IPS-15b (cell line): ENCODE data around the gene AHSG.
"Not testable (repeated sequence)": the region's sequence is repeated elsewhere in the genome, so short reads cannot be mapped to it uniquely, and the experiment has no call there.

Experiments used
- H3K27me3 ChIP-seq: one replicate; pipeline ENCODE4 v1.6.1; 2013; ENCODE audit warnings: low read length; ENCODE audit not compliant: control insufficient read depth, insufficient read depth
- H3K36me3 ChIP-seq: one replicate; pipeline ENCODE4 v1.6.1; 2013; ENCODE audit warnings: low read length; ENCODE audit not compliant: control insufficient read depth, insufficient read depth
- H3K4me1 ChIP-seq: one replicate; pipeline ENCODE4 v1.6.1; 2013; ENCODE audit warnings: mild to moderate bottlenecking, low read length; ENCODE audit not compliant: control insufficient read depth, insufficient read depth
- H3K4me3 ChIP-seq: one replicate; pipeline ENCODE4 v1.5.1; 2013; ENCODE audit warnings: low read depth, low read length
- H3K9ac ChIP-seq: one replicate; pipeline ENCODE4 v1.6.1; 2013; ENCODE audit warnings: low read depth, mild to moderate bottlenecking, low read length
- H3K9me3 ChIP-seq: one replicate; pipeline ENCODE4 v1.6.1; 2013; ENCODE audit warnings: mild to moderate bottlenecking, low read length; ENCODE audit not compliant: control insufficient read depth, insufficient read depth

Gene AHSG

DNA sequence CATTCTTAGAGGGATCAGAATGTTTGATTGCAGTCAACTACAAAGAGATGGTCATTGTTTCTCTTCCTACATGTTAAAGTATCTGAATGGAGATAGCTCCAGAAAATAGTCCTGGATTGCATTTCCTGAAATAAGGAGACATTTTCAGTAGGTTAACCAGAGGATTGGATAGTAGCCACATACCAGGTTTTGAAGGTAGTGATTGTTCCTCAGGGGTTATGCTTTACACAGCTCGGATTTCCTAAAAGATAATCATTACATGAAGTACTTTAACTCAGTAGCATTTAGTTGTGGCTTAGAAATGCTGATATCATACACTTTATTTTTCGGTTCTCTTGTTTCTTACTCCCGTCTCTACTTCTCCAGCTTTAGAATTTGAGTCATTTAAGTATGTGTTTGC is 32.1 kb upstream of the AHSG start:
- Histone ChIP-seq H3K27me3 (no peaks in the 10 kb centered on the region), H3K9me3 (no peaks in the 10 kb centered on the region), H3K4me3 (no peak overlapping the region), H3K36me3 (peaks cover 14% of the 10 kb centered on the region), H3K4me1 (peaks cover 2% of the 10 kb centered on the region), H3K9ac (no peak overlapping the region)

DNA sequence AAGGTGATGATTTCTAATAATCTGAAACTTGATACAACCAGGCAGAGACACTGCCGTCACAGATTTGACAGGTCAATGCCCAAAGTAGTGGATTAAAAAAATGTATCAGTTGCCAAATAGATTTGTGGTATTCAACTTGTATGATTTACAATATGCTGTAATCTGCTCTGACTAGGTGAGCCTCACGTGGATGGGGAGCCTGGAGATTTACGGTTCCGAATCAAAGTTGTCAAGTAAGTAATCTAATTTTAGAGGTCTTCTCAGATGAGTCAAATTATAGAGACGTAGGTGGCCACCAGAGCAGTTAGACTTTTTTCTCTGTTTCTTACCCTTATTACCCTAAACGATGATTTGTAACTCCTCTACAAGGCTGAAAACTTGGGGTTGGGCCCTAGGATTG is 30.3 kb upstream of the AHSG start:
- no peaks in the 10 kb centered on the region for H3K9me3 ChIP-seq
- H3K36me3 ChIP-seq, result peaks cover 10% of the 10 kb centered on the region
- H3K4me3 ChIP-seq, result no peak overlapping the region
- peaks cover 2% of the 10 kb centered on the region for H3K4me1 ChIP-seq
- H3K27me3 ChIP-seq, result no peaks in the 10 kb centered on the region
- no peak overlapping the region for H3K9ac ChIP-seq

DNA sequence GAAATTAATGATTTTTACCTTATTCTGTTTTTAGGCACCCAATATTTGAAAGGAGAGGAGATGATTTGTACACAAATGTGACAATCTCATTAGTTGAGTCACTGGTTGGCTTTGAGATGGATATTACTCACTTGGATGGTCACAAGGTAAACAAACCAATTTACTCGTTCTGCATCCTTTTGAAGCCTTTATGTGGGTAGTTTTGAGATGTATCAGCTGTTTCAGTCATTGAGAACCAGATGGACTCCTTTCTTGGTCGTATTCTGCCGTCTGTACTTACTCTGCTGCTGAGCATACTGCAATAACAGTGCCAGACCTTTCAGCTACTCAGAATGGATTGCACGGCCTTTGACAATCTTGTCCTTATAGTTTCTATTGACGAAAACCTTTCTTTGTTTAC is 29.0 kb upstream of the AHSG start:
- Histone ChIP-seq H3K4me1 (peaks cover 2% of the 10 kb centered on the region), H3K9me3 (no peaks in the 10 kb centered on the region), H3K4me3 (no peak overlapping the region), H3K27me3 (no peaks in the 10 kb centered on the region), H3K36me3 (peaks cover 10% of the 10 kb centered on the region), H3K9ac (no peak overlapping the region)

DNA sequence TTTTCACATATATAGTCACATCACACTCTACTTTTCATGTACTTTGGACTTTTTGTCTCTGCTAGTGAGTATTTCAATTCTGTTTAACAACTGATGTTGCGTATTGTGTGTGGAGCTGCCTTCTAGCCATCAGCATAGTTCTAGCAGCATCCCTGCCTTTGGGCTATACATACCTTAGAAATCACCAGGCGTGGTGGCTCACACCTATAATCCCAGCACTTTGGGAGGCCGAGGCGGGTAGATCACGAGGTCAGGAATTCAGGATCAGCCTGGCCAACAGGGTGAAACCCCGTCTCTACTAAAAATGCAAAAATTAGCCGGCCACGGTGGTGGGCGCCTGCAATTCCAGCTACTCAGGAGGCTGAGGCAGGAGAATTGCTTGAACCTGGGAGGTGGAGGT is 26.6 kb upstream of the AHSG start:
- not testable (repeated sequence) for H3K27me3 ChIP-seq, H3K9ac ChIP-seq, H3K36me3 ChIP-seq, H3K9me3 ChIP-seq, H3K4me1 ChIP-seq, H3K4me3 ChIP-seq

DNA sequence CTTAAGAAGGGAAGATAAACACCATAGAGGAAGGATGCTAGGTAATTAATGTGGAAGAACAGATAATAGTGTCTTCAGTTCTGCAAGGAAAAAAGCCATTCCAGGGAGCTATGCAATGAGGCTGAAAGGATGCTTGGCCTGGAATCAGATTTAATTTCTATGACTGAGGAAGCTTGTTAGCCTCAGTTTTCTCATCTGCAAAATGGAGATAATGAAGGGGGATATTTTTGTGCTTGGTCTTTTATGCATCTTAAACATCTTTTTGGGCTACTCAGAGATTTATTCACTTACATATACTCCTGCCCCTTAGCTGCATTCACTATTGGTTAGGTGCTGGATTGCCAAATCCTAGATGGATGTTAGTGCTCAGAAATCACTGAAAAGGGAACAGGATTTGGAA is 25.7 kb upstream of the AHSG start:
- Histone ChIP-seq H3K9me3 (no peaks in the 10 kb centered on the region), H3K36me3 (peaks cover 7% of the 10 kb centered on the region), H3K4me1 (peaks cover 2% of the 10 kb centered on the region), H3K27me3 (no peaks in the 10 kb centered on the region), H3K9ac (no peak overlapping the region), H3K4me3 (no peak overlapping the region)

DNA sequence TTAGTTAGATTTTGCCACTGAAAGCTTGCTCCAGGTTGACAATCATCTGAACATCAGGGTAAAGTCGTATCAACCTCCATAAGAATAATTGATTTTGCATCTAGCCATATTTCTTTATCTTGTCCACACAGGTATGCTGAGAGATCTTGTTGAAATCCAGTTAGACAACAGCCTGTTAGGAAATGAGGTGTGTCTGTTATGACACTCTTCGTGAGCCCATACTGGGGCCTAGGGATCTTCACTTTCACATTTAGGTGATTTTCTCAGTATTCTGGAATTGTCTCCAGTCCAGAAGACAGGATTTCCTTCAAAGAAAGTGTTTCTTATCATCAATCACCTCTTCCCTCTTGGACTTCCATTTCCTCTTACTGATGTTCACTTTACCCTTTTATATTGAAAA is 24.2 kb upstream of the AHSG start:
- peaks cover 2% of the 10 kb centered on the region for H3K4me1 ChIP-seq
- no peaks in the 10 kb centered on the region for H3K27me3 ChIP-seq
- H3K9me3 ChIP-seq, result no peaks in the 10 kb centered on the region
- peaks cover 6% of the 10 kb centered on the region for H3K36me3 ChIP-seq
- H3K4me3 ChIP-seq, result no peak overlapping the region
- no peak overlapping the region for H3K9ac ChIP-seq

DNA sequence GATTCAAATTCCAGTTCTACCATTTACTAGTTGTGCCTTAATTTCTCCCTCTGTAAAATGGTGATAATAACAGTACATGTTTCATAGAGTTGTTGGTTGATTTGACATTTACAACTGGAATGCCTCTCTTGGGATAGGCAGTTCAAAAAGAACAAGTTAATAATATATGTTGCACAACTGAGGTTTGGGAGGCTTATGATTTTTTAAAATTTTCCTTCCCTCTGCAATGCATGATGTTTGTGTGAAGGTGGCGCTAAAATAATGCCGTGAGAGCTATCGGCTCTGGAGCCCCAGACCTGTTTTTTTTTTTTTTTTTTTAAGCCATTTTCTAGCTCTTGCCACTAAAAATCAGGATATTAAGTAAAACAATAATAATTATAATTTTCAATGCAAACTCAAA is 23.7 kb upstream of the AHSG start:
- Histone ChIP-seq H3K9me3 (no peaks in the 10 kb centered on the region), H3K9ac (no peak overlapping the region), H3K4me3 (no peak overlapping the region), H3K4me1 (no peaks in the 10 kb centered on the region), H3K27me3 (no peaks in the 10 kb centered on the region), H3K36me3 (peaks cover 3% of the 10 kb centered on the region)

DNA sequence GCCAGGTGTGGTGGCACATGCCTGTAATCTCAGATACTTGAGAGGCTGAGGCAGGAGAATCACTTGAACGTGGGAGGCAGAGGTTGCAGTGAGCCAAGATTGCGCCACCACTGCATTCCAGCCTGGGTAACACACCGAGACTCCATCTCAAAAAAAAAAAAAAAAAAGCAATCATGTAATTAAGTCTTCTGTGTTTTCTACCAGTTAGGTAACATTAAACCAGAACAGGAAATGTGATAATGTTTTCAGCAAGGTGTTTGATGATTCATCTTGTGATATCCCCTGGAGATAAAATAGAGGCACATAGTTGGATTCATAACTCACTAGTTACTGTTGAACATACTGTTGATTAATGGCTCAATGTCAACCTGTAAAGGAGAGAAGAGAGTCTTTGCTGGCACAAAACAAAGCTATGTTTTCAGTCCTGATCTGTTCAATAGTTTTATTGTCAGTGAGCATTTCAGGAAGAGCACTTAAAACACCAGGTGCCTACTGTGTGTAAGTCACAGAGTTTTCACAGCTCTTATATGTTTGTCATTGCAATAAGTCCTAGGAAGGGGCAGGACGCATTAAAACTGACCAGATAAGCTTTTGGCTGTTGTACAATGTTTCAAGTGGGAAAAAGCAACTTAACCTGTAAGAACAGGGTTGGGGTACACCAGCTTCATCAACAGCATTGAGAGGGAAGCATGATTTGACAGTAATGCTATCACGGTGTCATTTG is 22.8 kb upstream of the AHSG start:
- H3K9me3 ChIP-seq, result no peaks in the 10 kb centered on the region
- peaks cover 2% of the 10 kb centered on the region for H3K4me1 ChIP-seq
- no peaks in the 10 kb centered on the region for H3K27me3 ChIP-seq
- H3K36me3 ChIP-seq, result peaks cover under 1% of the 10 kb centered on the region
- H3K4me3 ChIP-seq, result no peak overlapping the region
- no peak overlapping the region for H3K9ac ChIP-seq

DNA sequence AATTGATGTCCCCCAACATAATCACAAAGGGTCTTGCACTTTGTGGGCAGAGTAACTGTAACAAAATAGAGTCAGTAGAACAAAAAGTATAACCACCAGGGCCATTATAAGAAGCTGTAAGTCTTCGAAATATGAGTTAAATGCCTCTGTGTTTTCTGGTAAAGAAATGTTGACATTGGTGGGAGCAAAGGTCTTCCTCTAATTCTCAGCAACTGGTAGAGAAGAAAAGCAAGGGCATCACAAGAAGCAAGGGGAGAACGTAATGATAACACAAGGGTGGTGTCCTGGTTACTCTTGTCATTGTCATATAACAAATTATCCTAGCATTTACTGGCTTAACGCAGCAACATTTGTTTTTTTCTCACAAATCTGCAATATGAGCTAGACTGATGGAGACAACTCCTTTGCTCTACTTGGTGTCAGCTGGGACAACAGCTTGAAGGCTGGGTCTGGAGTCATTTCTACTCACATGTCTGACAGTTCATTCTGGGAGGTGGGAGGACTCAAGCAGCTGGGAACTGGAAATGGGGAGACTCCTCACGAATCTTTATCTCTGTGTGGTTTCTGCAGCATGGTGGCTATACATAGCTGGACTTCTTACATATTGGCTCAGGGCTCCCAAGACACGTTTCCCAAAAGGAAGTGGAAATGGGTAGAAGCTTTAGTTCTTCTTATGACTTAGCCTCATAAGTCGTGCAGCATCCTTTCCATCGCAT is 22.1 kb upstream of the AHSG start:
- Histone ChIP-seq H3K9ac (no peak overlapping the region), H3K4me3 (no peak overlapping the region), H3K27me3 (no peaks in the 10 kb centered on the region), H3K36me3 (no peaks in the 10 kb centered on the region), H3K4me1 (peaks cover 2% of the 10 kb centered on the region), H3K9me3 (no peaks in the 10 kb centered on the region)

DNA sequence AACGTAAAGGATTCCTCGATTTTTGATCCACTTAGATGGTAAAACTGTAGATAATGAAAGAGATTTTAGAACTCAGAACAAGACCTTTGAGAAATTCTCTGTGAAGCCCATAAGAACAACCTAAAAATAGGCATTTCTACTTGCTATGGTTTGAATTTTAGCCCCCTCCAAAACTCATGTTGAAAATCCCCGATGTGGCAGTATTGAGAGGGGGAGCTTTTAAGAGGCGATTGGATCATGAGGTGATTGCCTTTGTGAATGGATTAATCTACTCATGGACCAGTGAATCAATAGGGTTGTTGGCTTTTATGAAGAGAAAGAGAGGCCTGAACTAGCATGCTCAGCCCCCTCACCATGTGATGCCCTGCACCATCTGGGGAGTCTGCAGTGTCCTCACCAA is 20.2 kb upstream of the AHSG start:
- Histone ChIP-seq H3K4me1 (peaks cover 5% of the 10 kb centered on the region), H3K27me3 (no peaks in the 10 kb centered on the region), H3K9ac (no peak overlapping the region), H3K9me3 (no peaks in the 10 kb centered on the region), H3K36me3 (no peaks in the 10 kb centered on the region), H3K4me3 (no peak overlapping the region)

DNA sequence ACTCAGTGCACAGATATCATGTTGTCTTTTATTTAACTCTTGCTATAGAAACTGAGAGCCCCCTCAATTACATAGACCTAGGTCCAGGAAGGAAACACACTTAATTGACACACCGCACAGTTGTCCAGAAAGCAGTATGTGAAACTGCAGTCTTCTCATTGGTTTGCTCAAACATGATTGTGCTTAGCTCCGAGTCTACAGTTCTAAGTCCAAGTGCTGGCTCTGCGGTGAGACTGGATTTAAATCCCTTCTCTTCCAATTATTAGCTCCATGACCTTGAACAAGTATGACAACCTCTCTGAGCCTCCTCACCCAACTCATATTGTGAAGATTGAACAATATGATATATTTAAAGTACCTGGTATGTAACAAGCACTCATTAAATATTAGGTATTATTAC is 19.0 kb upstream of the AHSG start:
- H3K36me3 ChIP-seq, result no peaks in the 10 kb centered on the region
- no peaks in the 10 kb centered on the region for H3K9me3 ChIP-seq
- peaks cover 5% of the 10 kb centered on the region for H3K4me1 ChIP-seq
- H3K9ac ChIP-seq, result no peak overlapping the region
- no peak overlapping the region for H3K4me3 ChIP-seq
- no peaks in the 10 kb centered on the region for H3K27me3 ChIP-seq

DNA sequence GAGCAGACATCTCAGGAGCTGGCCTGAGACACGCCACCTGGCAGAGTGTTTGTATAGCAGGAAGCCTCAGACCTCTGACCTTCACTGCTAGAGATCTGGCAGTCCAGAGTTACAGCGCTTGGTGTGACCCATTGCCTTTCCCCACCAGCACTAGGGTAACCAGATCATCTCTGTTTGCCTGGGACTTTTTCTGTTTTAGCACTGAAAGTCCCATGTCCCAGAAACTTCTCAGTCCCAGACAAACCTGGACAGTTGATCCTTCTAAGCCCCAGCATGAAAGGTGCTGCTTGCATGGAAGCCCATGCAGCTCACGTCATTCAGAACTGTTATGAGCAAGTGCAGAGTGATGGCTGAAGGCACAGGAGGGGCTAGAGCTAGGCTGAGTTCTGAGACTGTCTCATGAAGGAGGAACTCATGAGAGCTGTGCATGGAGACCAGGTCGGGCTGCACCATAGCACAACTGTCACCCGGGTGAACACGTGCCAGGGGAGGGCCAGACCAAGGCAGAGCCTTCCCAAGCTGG is 18.2 kb upstream of the AHSG start:
- Histone ChIP-seq H3K27me3 (no peaks in the 10 kb centered on the region), H3K4me3 (no peak overlapping the region), H3K4me1 (peaks cover 5% of the 10 kb centered on the region), H3K9me3 (no peaks in the 10 kb centered on the region), H3K36me3 (no peaks in the 10 kb centered on the region), H3K9ac (no peak overlapping the region)
